ENCODE data around the gene SETD6.

The SETD6 gene

GRCh38 chr16:58508671-58509251 is 6.6 kb upstream of the SETD6 start:
- DNase-seq (ENCODE audit: low read depth), result no peak

GRCh38 chr16:58509256-58510096 is 5.8 kb upstream of the SETD6 start:
- no peak for DNase-seq (ENCODE audit: low read depth)

- no peak for DNase-seq (ENCODE audit: low read depth)
Observed at GRCh38 chr16:58510097-58510775, 5.1 kb upstream of the SETD6 start.

- DNase-seq (ENCODE audit: low read depth), result no peak
Observed at GRCh38 chr16:58510776-58511628, 4.3 kb upstream of the SETD6 start.

GRCh38 chr16:58511933-58512815 is 3.1 kb upstream of the SETD6 start:
- DNase-seq (ENCODE audit: low read depth), result peak; percentile 84

GRCh38 chr16:58513874-58514273 is 1.4 kb upstream of the SETD6 start:
- DNase-seq (ENCODE audit: low read depth), result no peak

GRCh38 chr16:58515871-58516767 is 802 bp downstream of the SETD6 start:
- no peak for DNase-seq (ENCODE audit: low read depth)

- DNase-seq (ENCODE audit: low read depth), result no peak
Observed at GRCh38 chr16:58516768-58517107, 1.4 kb downstream of the SETD6 start.

- DNase-seq (ENCODE audit: low read depth), result no peak
Observed at GRCh38 chr16:58518083-58518979, 3.0 kb downstream of the SETD6 start.

- DNase-seq (ENCODE audit: low read depth), result no peak
Observed at GRCh38 chr16:58518980-58519368, 3.7 kb downstream of the SETD6 start.

- no peak for DNase-seq (ENCODE audit: low read depth)
Observed at GRCh38 chr16:58519707-58520106, 4.4 kb downstream of the SETD6 start.

GRCh38 chr16:58530179-58530578 is 14.9 kb downstream of the SETD6 start:
- no peak for DNase-seq (ENCODE audit: low read depth)

- DNase-seq (ENCODE audit: low read depth), result no peak
Observed at GRCh38 chr16:58532414-58532813, 17.1 kb downstream of the SETD6 start.

GRCh38 chr16:58533751-58534470 is 18.6 kb downstream of the SETD6 start:
- DNase-seq (ENCODE audit: low read depth), result no peak

GRCh38 chr16:58535100-58535499 is 19.8 kb downstream of the SETD6 start:
- no peak for DNase-seq (ENCODE audit: low read depth)

- no peak for DNase-seq (ENCODE audit: low read depth)
Observed at GRCh38 chr16:58536278-58536677, 21.0 kb downstream of the SETD6 start.

- DNase-seq (ENCODE audit: low read depth), result no peak
Observed at GRCh38 chr16:58537124-58537906, 22.0 kb downstream of the SETD6 start.

GRCh38 chr16:58541711-58542110 is 26.4 kb downstream of the SETD6 start:
- DNase-seq (ENCODE audit: low read depth), result no peak
